Uterus (tissue), 2 donors: ENCODE results near the gene TXNL4A.

Experiments
- POLR2A ChIP-seq, 2 donors: fragments of 450-650 bp; IDR thresholded peaks; one replicate each; pipeline ENCODE4 v1.6.1; 2016; ENCODE audit warnings: antibody characterized with exemption in 2 of 2, mild to moderate bottlenecking in 1 of 2, moderate library complexity in 1 of 2
- TF ChIP-seq, protein P1 (sequence below), 4 experiments: fragments of 200-600 bp in 2 of 4; fragments of 450-650 bp in 2 of 4; sonication (generic) in 2 of 4; IDR thresholded peaks; one replicate each; pipeline ENCODE4 v1.5.1; 2016 to 2019; ENCODE audit warnings: antibody characterized with exemption in 4 of 4, mild to moderate bottlenecking in 2 of 4, moderate library complexity in 1 of 4

DNA sequence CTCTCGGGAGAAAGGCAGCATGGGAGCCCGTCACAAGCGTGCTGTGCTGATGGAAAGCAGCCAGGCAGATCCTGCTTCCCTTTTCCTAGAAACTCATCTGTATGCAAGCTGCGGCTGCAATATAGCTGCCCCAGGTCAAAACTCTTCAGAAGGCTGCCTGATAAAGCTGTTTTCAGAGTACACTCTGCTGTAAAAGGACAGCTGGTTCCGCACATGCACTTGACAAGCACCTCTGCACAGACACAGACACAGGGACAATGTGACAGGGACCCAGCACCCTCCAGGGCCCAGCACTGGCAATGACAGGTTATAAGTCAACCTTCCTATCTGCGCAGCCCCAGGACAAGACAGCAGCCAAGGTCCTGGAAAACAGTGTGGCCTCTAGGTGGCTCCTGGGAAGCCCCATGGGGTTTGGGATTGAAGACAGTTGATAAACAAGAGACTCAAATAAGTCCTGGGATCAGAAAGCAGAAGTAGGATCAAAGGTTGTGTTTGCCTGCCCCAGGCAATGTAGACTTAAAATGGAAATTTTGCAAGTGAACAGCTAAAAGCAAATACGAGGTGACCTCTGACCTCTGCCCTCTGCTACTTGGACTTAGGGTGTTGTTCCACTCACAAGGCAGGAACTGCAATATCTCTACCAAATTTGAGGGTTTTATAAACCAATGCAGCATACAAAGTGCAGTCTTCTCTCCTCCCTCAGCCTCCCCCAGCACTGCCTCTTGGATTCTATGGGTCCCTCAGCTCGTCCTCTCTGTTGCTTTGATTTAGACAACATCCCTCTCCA, 53.9 kb downstream of the TXNL4A start:
- TF ChIP-seq, protein P1, sequence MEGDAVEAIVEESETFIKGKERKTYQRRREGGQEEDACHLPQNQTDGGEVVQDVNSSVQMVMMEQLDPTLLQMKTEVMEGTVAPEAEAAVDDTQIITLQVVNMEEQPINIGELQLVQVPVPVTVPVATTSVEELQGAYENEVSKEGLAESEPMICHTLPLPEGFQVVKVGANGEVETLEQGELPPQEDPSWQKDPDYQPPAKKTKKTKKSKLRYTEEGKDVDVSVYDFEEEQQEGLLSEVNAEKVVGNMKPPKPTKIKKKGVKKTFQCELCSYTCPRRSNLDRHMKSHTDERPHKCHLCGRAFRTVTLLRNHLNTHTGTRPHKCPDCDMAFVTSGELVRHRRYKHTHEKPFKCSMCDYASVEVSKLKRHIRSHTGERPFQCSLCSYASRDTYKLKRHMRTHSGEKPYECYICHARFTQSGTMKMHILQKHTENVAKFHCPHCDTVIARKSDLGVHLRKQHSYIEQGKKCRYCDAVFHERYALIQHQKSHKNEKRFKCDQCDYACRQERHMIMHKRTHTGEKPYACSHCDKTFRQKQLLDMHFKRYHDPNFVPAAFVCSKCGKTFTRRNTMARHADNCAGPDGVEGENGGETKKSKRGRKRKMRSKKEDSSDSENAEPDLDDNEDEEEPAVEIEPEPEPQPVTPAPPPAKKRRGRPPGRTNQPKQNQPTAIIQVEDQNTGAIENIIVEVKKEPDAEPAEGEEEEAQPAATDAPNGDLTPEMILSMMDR (IDR thresholded peaks at IDR 0.05), result no peak
- no peak for TF ChIP-seq POLR2A (IDR thresholded peaks at IDR 0.05)
